ENCODE data around the gene LRRC59.

The LRRC59 gene

DNA sequence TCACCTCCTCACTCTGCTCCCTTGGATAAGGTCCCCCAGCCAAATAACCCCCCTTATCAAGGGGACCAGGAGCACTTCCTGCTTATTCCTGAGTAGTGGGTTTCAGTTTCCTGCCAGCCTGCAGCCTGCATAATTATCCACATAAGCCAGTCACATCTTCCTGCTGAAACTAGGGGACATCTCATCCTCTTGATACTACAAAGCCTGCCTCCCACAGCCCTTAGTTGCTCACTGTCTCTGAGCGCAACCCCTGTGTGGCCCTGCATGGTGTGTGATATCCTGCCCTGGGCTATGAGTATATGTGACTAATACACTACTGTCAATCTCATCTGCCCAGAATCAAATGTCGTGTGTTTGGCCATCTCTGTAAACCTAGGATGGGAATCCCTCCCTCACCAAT, 59.4 kb downstream of the LRRC59 start:
- ATAC-seq = no peak
- no peak for TF ChIP-seq OSR1 (CRISPR knock-in tag; IDR thresholded peaks at IDR 0.05)
- TF ChIP-seq SNAI2 (CRISPR knock-in tag; IDR thresholded peaks at IDR 0.05) = no peak
- no peak for TF ChIP-seq ZNF70 (CRISPR knock-in tag; IDR thresholded peaks at IDR 0.05)
- no peak for TF ChIP-seq BACH2 (CRISPR knock-in tag; IDR thresholded peaks at IDR 0.05; ENCODE audit: borderline replicate concordance)
- TF ChIP-seq TOX (CRISPR knock-in tag; IDR thresholded peaks at IDR 0.05; ENCODE audit: borderline replicate concordance) = no peak
- TF ChIP-seq, protein P1, sequence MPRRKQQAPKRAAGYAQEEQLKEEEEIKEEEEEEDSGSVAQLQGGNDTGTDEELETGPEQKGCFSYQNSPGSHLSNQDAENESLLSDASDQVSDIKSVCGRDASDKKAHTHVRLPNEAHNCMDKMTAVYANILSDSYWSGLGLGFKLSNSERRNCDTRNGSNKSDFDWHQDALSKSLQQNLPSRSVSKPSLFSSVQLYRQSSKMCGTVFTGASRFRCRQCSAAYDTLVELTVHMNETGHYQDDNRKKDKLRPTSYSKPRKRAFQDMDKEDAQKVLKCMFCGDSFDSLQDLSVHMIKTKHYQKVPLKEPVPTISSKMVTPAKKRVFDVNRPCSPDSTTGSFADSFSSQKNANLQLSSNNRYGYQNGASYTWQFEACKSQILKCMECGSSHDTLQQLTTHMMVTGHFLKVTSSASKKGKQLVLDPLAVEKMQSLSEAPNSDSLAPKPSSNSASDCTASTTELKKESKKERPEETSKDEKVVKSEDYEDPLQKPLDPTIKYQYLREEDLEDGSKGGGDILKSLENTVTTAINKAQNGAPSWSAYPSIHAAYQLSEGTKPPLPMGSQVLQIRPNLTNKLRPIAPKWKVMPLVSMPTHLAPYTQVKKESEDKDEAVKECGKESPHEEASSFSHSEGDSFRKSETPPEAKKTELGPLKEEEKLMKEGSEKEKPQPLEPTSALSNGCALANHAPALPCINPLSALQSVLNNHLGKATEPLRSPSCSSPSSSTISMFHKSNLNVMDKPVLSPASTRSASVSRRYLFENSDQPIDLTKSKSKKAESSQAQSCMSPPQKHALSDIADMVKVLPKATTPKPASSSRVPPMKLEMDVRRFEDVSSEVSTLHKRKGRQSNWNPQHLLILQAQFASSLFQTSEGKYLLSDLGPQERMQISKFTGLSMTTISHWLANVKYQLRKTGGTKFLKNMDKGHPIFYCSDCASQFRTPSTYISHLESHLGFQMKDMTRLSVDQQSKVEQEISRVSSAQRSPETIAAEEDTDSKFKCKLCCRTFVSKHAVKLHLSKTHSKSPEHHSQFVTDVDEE (CRISPR knock-in tag; IDR thresholded peaks at IDR 0.05) = no peak
- no peak for TF ChIP-seq ISL1 (CRISPR knock-in tag; IDR thresholded peaks at IDR 0.05)
- no peak for TF ChIP-seq ZC3H10 (CRISPR knock-in tag; IDR thresholded peaks at IDR 0.05)
- no peak for TF ChIP-seq RARB (CRISPR knock-in tag; IDR thresholded peaks at IDR 0.05)
- TF ChIP-seq ZNF8 (CRISPR knock-in tag; IDR thresholded peaks at IDR 0.05) = no peak
- no peak for TF ChIP-seq TCF4 (CRISPR knock-in tag; IDR thresholded peaks at IDR 0.05; ENCODE audit: borderline replicate concordance)
- TF ChIP-seq ESRRG (CRISPR knock-in tag; IDR thresholded peaks at IDR 0.05) = no peak
- TF ChIP-seq ARNTL (CRISPR knock-in tag; IDR thresholded peaks at IDR 0.05; ENCODE audit: borderline replicate concordance, low read depth) = no peak

DNA sequence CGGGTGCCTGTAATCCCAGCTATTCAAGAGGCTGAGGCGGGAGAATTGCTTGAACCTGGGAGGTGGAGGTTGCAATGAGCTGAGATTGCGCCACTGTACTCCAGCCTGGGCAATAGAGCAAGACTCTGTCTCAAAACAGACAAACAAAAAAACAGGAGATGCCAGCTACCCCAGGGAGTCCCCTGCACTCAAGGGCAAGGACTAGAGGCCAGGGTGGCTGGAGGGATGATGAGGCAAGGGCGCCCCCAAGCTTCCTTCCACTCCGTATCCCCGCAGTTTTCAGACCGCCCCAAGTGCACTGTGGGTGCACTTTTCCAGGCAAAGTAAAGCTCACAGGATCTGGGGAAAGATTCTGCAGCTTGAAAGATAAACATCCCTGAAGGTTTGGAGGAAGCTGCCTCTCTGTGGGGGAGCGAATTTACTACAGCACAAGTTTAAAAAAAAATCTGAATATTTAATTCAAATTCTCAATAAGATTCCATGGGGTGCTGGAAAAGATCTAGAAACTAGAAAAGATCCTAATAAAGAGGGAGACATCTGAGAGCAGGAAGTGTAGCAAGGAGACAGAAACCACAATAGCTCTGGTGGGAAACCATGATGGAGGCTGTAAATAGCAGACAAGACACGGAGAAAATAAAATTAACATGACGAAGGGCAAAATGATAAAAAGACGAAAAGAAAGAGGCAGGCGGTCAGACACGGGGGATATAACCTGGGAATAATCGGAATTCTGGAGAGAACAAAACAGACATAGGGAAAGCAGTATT, 63.8 kb downstream of the LRRC59 start:
- peak; percentile 35 for ATAC-seq

DNA sequence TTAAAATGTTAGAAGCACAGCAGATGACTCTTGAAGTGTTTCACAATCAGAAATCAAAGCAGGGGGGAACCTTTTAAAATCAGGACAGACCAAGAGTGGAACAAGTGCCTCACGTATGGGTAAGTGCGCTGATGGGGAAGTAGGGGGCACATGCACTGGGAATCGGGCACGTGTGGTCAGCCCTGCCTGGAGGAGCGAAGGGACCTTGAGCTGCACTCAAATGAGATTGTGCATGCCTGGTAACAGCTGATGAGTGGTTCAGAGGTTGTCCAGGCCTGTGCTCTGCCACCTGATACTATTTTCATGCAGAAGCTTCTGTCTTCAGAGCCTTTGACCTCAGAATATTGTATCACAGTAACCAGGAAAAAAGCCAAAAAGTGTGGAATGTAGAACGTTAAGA, 65.1 kb downstream of the LRRC59 start:
- TF ChIP-seq, protein P2, sequence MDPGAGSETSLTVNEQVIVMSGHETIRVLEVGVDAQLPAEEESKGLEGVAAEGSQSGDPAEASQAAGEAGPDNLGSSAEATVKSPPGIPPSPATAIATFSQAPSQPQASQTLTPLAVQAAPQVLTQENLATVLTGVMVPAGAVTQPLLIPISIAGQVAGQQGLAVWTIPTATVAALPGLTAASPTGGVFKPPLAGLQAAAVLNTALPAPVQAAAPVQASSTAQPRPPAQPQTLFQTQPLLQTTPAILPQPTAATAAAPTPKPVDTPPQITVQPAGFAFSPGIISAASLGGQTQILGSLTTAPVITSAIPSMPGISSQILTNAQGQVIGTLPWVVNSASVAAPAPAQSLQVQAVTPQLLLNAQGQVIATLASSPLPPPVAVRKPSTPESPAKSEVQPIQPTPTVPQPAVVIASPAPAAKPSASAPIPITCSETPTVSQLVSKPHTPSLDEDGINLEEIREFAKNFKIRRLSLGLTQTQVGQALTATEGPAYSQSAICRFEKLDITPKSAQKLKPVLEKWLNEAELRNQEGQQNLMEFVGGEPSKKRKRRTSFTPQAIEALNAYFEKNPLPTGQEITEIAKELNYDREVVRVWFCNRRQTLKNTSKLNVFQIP (CRISPR knock-in tag; IDR thresholded peaks at IDR 0.05; ENCODE audit: borderline replicate concordance, low read depth) = no peak
- TF ChIP-seq ZFP3 (CRISPR knock-in tag; IDR thresholded peaks at IDR 0.05) (no peak), ZFP30 (CRISPR knock-in tag; IDR thresholded peaks at IDR 0.05) (no peak), ISL1 (CRISPR knock-in tag; IDR thresholded peaks at IDR 0.05) (no peak), ZNF565 (CRISPR knock-in tag; conservative IDR thresholded peaks at IDR 0.05; ENCODE audit: low read depth) (no peak), RARB (CRISPR knock-in tag; IDR thresholded peaks at IDR 0.05) (no peak)
- ATAC-seq = peak; percentile 21
